C4-2B (cell line): ENCODE measurements around the gene XK.

Source experiments
- H3K27ac ChIP-seq: fragments of 450-650 bp; 2 replicates; pipeline ENCODE4 v1.5.1; 2017
- CTCF ChIP-seq: fragments of 450-650 bp; conservative IDR thresholded peaks from 2 replicates; pipeline ENCODE4 v1.5.1; 2017; ENCODE audit warnings: mild to moderate bottlenecking
- ZFX ChIP-seq: fragments of 450-650 bp; IDR thresholded peaks from 2 replicates; pipeline ENCODE4 v1.6.1; 2017

The XK gene

GRCh38 chrX:37684426-37684825 lies 1.2 kb upstream of the XK start:
- no peak for TF ChIP-seq CTCF
- no peak for TF ChIP-seq ZFX
- H3K27ac ChIP-seq, result no peak overlapping the region

- TF ChIP-seq ZFX (no peak), CTCF (no peak)
- H3K27ac ChIP-seq, result no peak overlapping the region
Measured at GRCh38 chrX:37684973-37685372, 618 bp upstream of the XK start.

GRCh38 chrX:37686369-37686995 lies 891 bp downstream of the XK start:
- H3K27ac ChIP-seq, result no peak overlapping the region
- no peak for TF ChIP-seq ZFX
- no peak for TF ChIP-seq CTCF

- no peak overlapping the region for H3K27ac ChIP-seq
- no peak for TF ChIP-seq CTCF
- TF ChIP-seq ZFX, result no peak
Measured at GRCh38 chrX:37686996-37687395, 1.4 kb downstream of the XK start.

- TF ChIP-seq ZFX (no peak), CTCF (no peak)
- H3K27ac ChIP-seq, result no peak overlapping the region
Measured at GRCh38 chrX:37690119-37690518, 4.5 kb downstream of the XK start.

- H3K27ac ChIP-seq, result no peak overlapping the region
- no peak for TF ChIP-seq CTCF
- no peak for TF ChIP-seq ZFX
Measured at GRCh38 chrX:37692918-37693317, 7.3 kb downstream of the XK start.

- TF ChIP-seq ZFX (no peak), CTCF (no peak)
- no peak overlapping the region for H3K27ac ChIP-seq
Measured at GRCh38 chrX:37697169-37697760, 11.7 kb downstream of the XK start.
